ENCODE data around the gene ARFGEF3. TPM values are rescaled to one million over a fixed set of nuclear protein-coding genes. Genes with fewer than 3 reads are reported as not detected.

ARFGEF3 gene
- polyA plus RNA-seq, 5 donors = 5.1 to 8.5 (median 6.0) TPM

Other genes starting within 250 kb of the ARFGEF3 start
- gene PERP, start 54.5 kb upstream of the ARFGEF3 start, polyA plus RNA-seq (ENCODE audit: insufficient read depth in 1 of 5, insufficient read length in 5 of 5, low replicate concordance in 1 of 5) = 10 to 100 TPM; 23.1 to 28.6 (median 27.7) TPM
- under 1 TPM in 4 of 5 donors, not detected in 1; 0.04 to 0.07 (median 0.05) TPM for gene PBOV1, start 56.6 kb downstream of the ARFGEF3 start, polyA plus RNA-seq (ENCODE audit: insufficient read depth in 1 of 5, insufficient read length in 5 of 5, low replicate concordance in 1 of 5)
- not detected for gene SMIM28, start 216.0 kb downstream of the ARFGEF3 start, polyA plus RNA-seq (ENCODE audit: insufficient read depth in 1 of 5, insufficient read length in 5 of 5, low replicate concordance in 1 of 5)
- gene HEBP2, start 242.3 kb downstream of the ARFGEF3 start, polyA plus RNA-seq (ENCODE audit: insufficient read depth in 1 of 5, insufficient read length in 5 of 5, low replicate concordance in 1 of 5) = 10 to 100 TPM; 49.6 to 61.2 (median 52.2) TPM

All from right lung (tissue), 5 donors.